ENCODE data around the gene SOCS3.

SOCS3 gene

DNA sequence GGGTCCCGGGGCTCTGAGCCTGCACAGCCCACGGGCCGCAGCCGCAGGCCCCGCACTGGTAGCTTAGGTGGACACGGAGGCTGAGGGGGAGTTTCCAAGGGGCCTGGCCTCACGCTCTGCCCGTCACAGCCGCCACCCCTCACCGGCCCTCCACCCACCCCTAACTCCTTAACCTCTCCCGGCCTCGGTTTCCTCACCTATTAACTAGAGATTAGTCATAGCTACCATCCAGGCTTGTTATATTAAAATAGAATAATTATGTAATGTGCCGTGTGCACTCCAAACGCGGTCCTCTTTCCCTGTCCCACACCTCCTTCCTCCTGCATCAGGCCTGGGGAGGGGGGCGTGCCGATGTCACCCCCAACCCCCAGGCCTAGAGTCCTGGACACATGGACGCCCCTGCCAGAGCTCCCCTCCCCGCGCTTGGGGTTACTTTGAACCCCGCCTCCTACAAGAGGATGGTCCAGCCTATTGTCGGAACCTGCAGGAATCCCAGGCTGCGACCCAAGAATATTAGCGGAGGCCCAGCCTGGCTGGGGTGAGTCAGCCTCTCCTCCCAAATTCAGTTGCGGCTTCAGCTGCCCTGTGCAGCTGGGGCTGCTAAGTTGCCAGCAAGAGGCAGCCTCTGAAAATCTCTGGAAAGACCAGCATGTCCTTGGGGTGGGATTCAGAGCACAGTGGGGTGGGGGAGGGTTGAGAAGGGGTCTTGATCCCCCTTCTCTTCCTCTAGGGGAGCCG, 17.3 kb downstream of the SOCS3 start:
- TF ChIP-seq, protein P1, sequence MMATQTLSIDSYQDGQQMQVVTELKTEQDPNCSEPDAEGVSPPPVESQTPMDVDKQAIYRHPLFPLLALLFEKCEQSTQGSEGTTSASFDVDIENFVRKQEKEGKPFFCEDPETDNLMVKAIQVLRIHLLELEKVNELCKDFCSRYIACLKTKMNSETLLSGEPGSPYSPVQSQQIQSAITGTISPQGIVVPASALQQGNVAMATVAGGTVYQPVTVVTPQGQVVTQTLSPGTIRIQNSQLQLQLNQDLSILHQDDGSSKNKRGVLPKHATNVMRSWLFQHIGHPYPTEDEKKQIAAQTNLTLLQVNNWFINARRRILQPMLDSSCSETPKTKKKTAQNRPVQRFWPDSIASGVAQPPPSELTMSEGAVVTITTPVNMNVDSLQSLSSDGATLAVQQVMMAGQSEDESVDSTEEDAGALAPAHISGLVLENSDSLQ (IDR thresholded peaks at IDR 0.05): no peak
- no peak for TF ChIP-seq FOXK2 (IDR thresholded peaks at IDR 0.05)
- no peak for TF ChIP-seq L3MBTL2 (conservative IDR thresholded peaks at IDR 0.05)
- TF ChIP-seq FOXA1 (IDR thresholded peaks at IDR 0.05): no peak
- no peak for TF ChIP-seq FOXM1 (IDR thresholded peaks at IDR 0.05; ENCODE audit: borderline replicate concordance)
- TF ChIP-seq LEF1 (IDR thresholded peaks at IDR 0.05; ENCODE audit: borderline replicate concordance): no peak
- no peak for TF ChIP-seq ARNT (IDR thresholded peaks at IDR 0.05)
- TF ChIP-seq ELF4 (IDR thresholded peaks at IDR 0.05): no peak
- no peak for TF ChIP-seq BHLHE40 (IDR thresholded peaks at IDR 0.05; ENCODE audit: borderline replicate concordance)
- TF ChIP-seq ZNF384 (IDR thresholded peaks at IDR 0.05): no peak
- TF ChIP-seq SP1 (IDR thresholded peaks at IDR 0.05): no peak
- TF ChIP-seq HDGF (IDR thresholded peaks at IDR 0.05; ENCODE audit: borderline replicate concordance): no peak
- TF ChIP-seq TARDBP (IDR thresholded peaks at IDR 0.05): no peak
- TF ChIP-seq CTBP1 (IDR thresholded peaks at IDR 0.05; ENCODE audit: borderline replicate concordance): no peak
- no peak for TF ChIP-seq NFRKB (IDR thresholded peaks at IDR 0.05)
- TF ChIP-seq SUZ12 (IDR thresholded peaks at IDR 0.05): no peak
- ChIA-PET CTCF (no interaction called here), POLR2A (no interaction called here)
- DNase-seq (ENCODE audit: extremely low spot score): no peak

DNA sequence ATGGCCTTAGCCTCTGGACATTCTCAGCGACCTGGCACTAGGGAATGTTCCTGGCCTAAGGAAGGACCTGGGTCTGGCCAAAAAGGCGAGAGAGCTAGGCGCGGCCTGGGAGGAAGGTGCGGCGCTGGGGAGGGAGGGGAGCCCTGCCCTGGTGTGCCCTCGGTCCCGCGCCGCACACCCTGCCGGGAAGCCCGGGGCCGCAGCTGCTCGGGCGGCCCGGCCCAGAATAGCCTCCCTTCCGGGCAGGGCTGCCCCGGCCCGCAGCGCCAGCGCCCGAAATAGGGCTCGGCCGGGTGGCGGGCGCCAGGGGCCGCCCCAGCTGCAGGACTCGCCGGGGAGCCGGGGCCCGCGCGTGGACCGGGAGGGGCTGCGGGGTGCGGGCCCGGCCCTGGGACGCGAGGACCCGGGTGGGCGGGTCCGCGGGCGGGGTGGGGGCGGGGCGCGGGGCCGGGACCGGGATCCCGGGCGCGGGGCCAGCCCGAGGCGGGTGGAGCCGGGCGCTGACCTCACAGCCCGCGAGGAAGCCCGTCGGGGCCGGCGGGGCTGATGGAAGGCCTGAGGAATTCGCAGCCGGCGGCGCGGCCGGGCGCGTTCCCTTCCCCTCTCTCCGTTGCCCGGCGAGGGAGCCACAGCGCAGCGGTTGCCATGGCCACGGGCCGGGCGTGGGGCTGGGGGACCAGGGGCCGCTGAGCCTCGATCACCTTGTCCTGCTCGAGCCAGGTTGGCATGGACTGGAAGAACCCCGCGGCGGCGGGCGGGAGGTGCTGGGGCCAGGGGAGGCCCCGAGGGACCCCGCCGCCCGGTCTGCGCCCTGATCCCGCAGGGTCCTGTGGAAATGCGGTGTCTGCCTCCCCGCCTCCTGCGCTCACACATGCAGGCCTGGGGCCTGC, 18.1 kb downstream of the SOCS3 start:
- TF ChIP-seq FOXA1 (IDR thresholded peaks at IDR 0.05) (no peak), ZNF384 (IDR thresholded peaks at IDR 0.05) (no peak), ELF4 (IDR thresholded peaks at IDR 0.05) (no peak), BHLHE40 (IDR thresholded peaks at IDR 0.05; ENCODE audit: borderline replicate concordance) (no peak), FOXK2 (IDR thresholded peaks at IDR 0.05) (no peak), LEF1 (IDR thresholded peaks at IDR 0.05; ENCODE audit: borderline replicate concordance) (no peak), FOXM1 (IDR thresholded peaks at IDR 0.05; ENCODE audit: borderline replicate concordance) (no peak), SUZ12 (IDR thresholded peaks at IDR 0.05) (no peak)
- TF ChIP-seq, protein P1 (IDR thresholded peaks at IDR 0.05): no peak

GRCh38 chr17:78340183-78340955, 19.5 kb downstream of the SOCS3 start:
- ChIA-PET CTCF (interaction anchor here (1.5 kb wide), 1 partner anchor 51 kb away, joined by 3 read pairs; no protein-coding TSS in a partner anchor), POLR2A (interaction anchor here (1.1 kb wide), 1 partner anchor 26 kb away, joined by 3 read pairs; no protein-coding TSS in a partner anchor)
- no peak for DNase-seq (ENCODE audit: extremely low spot score)
- TF ChIP-seq LEF1 (IDR thresholded peaks at IDR 0.05; ENCODE audit: borderline replicate concordance): no peak
- no peak for TF ChIP-seq NFRKB (IDR thresholded peaks at IDR 0.05)
- TF ChIP-seq L3MBTL2 (conservative IDR thresholded peaks at IDR 0.05): no peak
- no peak for TF ChIP-seq SP1 (IDR thresholded peaks at IDR 0.05)
- TF ChIP-seq CTBP1 (IDR thresholded peaks at IDR 0.05; ENCODE audit: borderline replicate concordance): no peak
- TF ChIP-seq ARNT (IDR thresholded peaks at IDR 0.05): no peak
- TF ChIP-seq SUZ12 (IDR thresholded peaks at IDR 0.05): no peak
- TF ChIP-seq FOXA1 (IDR thresholded peaks at IDR 0.05): no peak
- no peak for TF ChIP-seq FOXK2 (IDR thresholded peaks at IDR 0.05)
- no peak for TF ChIP-seq ZNF384 (IDR thresholded peaks at IDR 0.05)
- TF ChIP-seq ELF4 (IDR thresholded peaks at IDR 0.05): no peak
- no peak for TF ChIP-seq BHLHE40 (IDR thresholded peaks at IDR 0.05; ENCODE audit: borderline replicate concordance)
- TF ChIP-seq FOXM1 (IDR thresholded peaks at IDR 0.05; ENCODE audit: borderline replicate concordance): no peak
- TF ChIP-seq, protein P1 (IDR thresholded peaks at IDR 0.05): no peak
- no peak for TF ChIP-seq TARDBP (IDR thresholded peaks at IDR 0.05)
- TF ChIP-seq HDGF (IDR thresholded peaks at IDR 0.05; ENCODE audit: borderline replicate concordance): no peak

More for the DNA sequence above, 18.1 kb downstream of the SOCS3 start:
- POLR2A ChIA-PET: no interaction called here
- DNase-seq (ENCODE audit: extremely low spot score): peak; percentile 63
- CTCF ChIA-PET: no interaction called here

DNA sequence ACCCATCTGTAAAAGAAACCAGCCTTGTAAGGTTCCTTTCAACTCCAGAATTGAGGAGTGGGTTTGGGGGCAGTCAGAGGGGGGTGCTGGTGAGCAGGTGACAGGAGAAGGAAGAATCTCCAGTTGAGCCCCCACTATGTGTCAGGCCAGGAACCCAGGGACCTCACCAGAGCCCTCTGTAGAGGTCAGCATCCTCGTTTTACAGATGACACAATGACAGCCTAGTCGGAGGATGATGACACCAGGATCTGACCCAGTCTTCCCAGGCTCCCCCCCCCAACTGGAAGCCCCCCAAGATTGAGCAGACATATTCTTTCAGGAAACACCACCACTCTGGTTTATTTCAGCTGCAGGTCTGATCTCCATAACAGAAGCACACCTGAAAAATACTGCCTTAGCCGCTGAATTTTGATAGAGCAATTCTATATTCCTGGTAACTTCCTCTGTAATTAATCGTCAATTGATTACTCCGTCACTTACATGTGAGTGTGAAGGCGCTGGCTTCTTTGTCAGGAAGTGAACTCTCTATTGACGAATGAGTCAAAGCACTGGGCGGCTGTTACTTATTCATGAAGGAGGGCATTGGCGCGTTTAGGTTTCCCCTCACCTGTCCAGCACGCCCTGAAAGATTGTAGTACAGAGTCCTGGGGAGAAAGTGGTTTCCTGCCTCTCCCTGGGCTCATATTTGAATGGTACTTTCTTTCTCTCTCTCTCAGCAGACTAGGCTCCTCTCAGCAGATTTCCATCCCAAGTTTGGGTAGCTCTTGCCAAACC, 21.2 kb downstream of the SOCS3 start:
- CTCF ChIA-PET: no interaction called here
- TF ChIP-seq CTBP1 (IDR thresholded peaks at IDR 0.05; ENCODE audit: borderline replicate concordance) (no peak), HDGF (IDR thresholded peaks at IDR 0.05; ENCODE audit: borderline replicate concordance) (no peak), SP1 (IDR thresholded peaks at IDR 0.05) (no peak), LEF1 (IDR thresholded peaks at IDR 0.05; ENCODE audit: borderline replicate concordance) (no peak)
- DNase-seq (ENCODE audit: extremely low spot score): no peak
- POLR2A ChIA-PET: no interaction called here
